IMR-90 (cell line): ENCODE data around the gene MEN1.

ENCODE experiments used
- BHLHE40 ChIP-seq: fragments of 150-350 bp; IDR thresholded peaks from 2 replicates; pipeline ENCODE4 v1.6.1; 2016; ENCODE audit warnings: mild to moderate bottlenecking, low read depth, low read length
- CEBPB ChIP-seq: IDR thresholded peaks from 2 replicates; pipeline ENCODE4 v1.6.1; 2012; ENCODE audit warnings: low read depth, low read length, improper control_type of control experiment
- MAFK ChIP-seq: IDR thresholded peaks from 2 replicates; pipeline ENCODE4 v1.6.1; 2012; ENCODE audit warnings: low read depth, low read length, improper control_type of control experiment
- MXI1 ChIP-seq: IDR thresholded peaks from 2 replicates; pipeline ENCODE4 v1.6.1; 2012; ENCODE audit warnings: low read depth, mild to moderate bottlenecking, low read length, moderate library complexity, borderline replicate concordance
- POLR2A ChIP-seq: IDR thresholded peaks from 2 replicates; pipeline ENCODE4 v1.6.1; 2012; ENCODE audit warnings: mild to moderate bottlenecking, low read depth, low read length
- RAD21 ChIP-seq: IDR thresholded peaks from 2 replicates; pipeline ENCODE4 v1.6.1; 2012; ENCODE audit warnings: low read length, improper control_type of control experiment
- RCOR1 ChIP-seq: IDR thresholded peaks from 2 replicates; pipeline ENCODE4 v1.6.1; 2012; ENCODE audit warnings: mild to moderate bottlenecking, low read length, improper control_type of control experiment; ENCODE audit not compliant: insufficient replicate concordance
- TF ChIP-seq, protein P1 (sequence below): conservative IDR thresholded peaks from 2 replicates; pipeline ENCODE4 v1.5.1; 2012; ENCODE audit warnings: mild to moderate bottlenecking, low read depth, low read length, improper control_type of control experiment
- TF ChIP-seq, protein P2 (sequence below): fragments of 150-350 bp; IDR thresholded peaks from 2 replicates; pipeline ENCODE4 v1.6.1; 2017; ENCODE audit warnings: mild to moderate bottlenecking, antibody characterized with exemption, low read length, low read depth

- TF ChIP-seq, protein P1, sequence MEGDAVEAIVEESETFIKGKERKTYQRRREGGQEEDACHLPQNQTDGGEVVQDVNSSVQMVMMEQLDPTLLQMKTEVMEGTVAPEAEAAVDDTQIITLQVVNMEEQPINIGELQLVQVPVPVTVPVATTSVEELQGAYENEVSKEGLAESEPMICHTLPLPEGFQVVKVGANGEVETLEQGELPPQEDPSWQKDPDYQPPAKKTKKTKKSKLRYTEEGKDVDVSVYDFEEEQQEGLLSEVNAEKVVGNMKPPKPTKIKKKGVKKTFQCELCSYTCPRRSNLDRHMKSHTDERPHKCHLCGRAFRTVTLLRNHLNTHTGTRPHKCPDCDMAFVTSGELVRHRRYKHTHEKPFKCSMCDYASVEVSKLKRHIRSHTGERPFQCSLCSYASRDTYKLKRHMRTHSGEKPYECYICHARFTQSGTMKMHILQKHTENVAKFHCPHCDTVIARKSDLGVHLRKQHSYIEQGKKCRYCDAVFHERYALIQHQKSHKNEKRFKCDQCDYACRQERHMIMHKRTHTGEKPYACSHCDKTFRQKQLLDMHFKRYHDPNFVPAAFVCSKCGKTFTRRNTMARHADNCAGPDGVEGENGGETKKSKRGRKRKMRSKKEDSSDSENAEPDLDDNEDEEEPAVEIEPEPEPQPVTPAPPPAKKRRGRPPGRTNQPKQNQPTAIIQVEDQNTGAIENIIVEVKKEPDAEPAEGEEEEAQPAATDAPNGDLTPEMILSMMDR = no peak
- TF ChIP-seq POLR2A = no peak
- TF ChIP-seq CEBPB = no peak
- no peak for TF ChIP-seq MXI1
- TF ChIP-seq, protein P2, sequence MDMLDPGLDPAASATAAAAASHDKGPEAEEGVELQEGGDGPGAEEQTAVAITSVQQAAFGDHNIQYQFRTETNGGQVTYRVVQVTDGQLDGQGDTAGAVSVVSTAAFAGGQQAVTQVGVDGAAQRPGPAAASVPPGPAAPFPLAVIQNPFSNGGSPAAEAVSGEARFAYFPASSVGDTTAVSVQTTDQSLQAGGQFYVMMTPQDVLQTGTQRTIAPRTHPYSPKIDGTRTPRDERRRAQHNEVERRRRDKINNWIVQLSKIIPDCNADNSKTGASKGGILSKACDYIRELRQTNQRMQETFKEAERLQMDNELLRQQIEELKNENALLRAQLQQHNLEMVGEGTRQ = no peak
- no peak for TF ChIP-seq MAFK
- TF ChIP-seq RAD21 = no peak
- no peak for TF ChIP-seq BHLHE40
- TF ChIP-seq RCOR1 = no peak
These were observed 43.8 kb upstream of the MEN1 start for GRCh38 chr11:64854157-64854533.
